Endothelial cell (in vitro differentiated cells): Measurements from ENCODE around the gene TUBGCP3. TPM values are rescaled to one million over a fixed set of nuclear protein-coding genes. Genes with fewer than 3 reads are reported as not detected.

ENCODE experiments used
- DNase-seq: peaks from one replicate; pipeline ENCODE4 v3.0.0; 2021; ENCODE audit warnings: low spot score
- H3K27ac Mint-ChIP-seq: one replicate; pipeline ENCODE4 v1.8.0; 2021; ENCODE audit warnings: mixed read lengths, inconsistent platforms; ENCODE audit not compliant: unreplicated experiment
- H3K27me3 Mint-ChIP-seq: one replicate; pipeline ENCODE4 v1.8.0; 2021; ENCODE audit warnings: mild to moderate bottlenecking, moderate library complexity, mixed read lengths, inconsistent platforms; ENCODE audit not compliant: unreplicated experiment
- H3K36me3 Mint-ChIP-seq: one replicate; pipeline ENCODE4 v1.8.0; 2021; ENCODE audit warnings: mild to moderate bottlenecking, low read depth, mixed read lengths, inconsistent platforms; ENCODE audit not compliant: unreplicated experiment
- H3K4me1 Mint-ChIP-seq: one replicate; pipeline ENCODE4 v1.8.0; 2021; ENCODE audit warnings: mild to moderate bottlenecking, mixed read lengths, inconsistent platforms; ENCODE audit not compliant: unreplicated experiment
- H3K4me3 Mint-ChIP-seq: one replicate; pipeline ENCODE4 v1.8.0; 2021; ENCODE audit warnings: mild to moderate bottlenecking, mixed read lengths, inconsistent platforms; ENCODE audit not compliant: unreplicated experiment
- H3K9me3 Mint-ChIP-seq: one replicate; pipeline ENCODE4 v1.8.0; 2021; ENCODE audit warnings: mixed read lengths, inconsistent platforms; ENCODE audit not compliant: unreplicated experiment
- total RNA-seq: library from RNA; stranded (reverse); fragmentation: NEBNext Ultra II Directional; extraction: Animal tissue kit (Norgen Biotek cat#: 25700); gene quantifications from one replicate; pipeline ENCODE4 v1.2.1, GENCODE V29; 2021; ENCODE audit not compliant: unreplicated experiment
- TF ChIP-seq, protein P1 (sequence below): fragments of 200-600 bp; sonication (generic); IDR thresholded peaks from one replicate; pipeline ENCODE4 v1.5.0; 2021; ENCODE audit warnings: antibody characterized with exemption; ENCODE audit not compliant: unreplicated experiment

The TUBGCP3 gene
- total RNA-seq, 1 donor from 2014 or later = 26.8 TPM

DNA sequence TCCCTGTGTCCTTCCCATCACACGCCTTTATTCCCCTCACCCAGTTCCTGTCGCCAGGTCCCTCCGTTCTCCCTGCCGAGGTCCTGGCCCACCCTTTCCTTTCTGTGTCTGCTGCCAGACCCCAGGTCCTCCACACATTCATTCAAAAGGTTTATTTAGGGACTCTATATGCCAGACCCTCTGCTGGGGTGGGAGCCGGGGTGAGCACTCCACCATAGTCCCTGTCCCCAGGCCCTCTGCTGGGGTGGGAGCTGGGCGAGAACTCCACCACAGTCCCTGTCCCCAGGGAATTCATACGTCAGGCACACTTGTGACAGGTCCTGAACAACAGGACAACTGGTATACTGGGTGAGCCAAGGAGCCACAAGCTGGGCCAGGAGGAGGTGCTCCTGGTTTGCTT, 34.4 kb upstream of the TUBGCP3 start:
- no peak overlapping the region for H3K4me3 Mint-ChIP-seq
- DNase-seq = no peak
- no peaks in the 10 kb centered on the region for H3K9me3 Mint-ChIP-seq
- peaks cover 2% of the 10 kb centered on the region for H3K4me1 Mint-ChIP-seq
- H3K27ac Mint-ChIP-seq = no peak overlapping the region
- H3K27me3 Mint-ChIP-seq = peaks cover 10% of the 10 kb centered on the region
- no peaks in the 10 kb centered on the region for H3K36me3 Mint-ChIP-seq
- TF ChIP-seq, protein P1, sequence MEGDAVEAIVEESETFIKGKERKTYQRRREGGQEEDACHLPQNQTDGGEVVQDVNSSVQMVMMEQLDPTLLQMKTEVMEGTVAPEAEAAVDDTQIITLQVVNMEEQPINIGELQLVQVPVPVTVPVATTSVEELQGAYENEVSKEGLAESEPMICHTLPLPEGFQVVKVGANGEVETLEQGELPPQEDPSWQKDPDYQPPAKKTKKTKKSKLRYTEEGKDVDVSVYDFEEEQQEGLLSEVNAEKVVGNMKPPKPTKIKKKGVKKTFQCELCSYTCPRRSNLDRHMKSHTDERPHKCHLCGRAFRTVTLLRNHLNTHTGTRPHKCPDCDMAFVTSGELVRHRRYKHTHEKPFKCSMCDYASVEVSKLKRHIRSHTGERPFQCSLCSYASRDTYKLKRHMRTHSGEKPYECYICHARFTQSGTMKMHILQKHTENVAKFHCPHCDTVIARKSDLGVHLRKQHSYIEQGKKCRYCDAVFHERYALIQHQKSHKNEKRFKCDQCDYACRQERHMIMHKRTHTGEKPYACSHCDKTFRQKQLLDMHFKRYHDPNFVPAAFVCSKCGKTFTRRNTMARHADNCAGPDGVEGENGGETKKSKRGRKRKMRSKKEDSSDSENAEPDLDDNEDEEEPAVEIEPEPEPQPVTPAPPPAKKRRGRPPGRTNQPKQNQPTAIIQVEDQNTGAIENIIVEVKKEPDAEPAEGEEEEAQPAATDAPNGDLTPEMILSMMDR = no peak

DNA sequence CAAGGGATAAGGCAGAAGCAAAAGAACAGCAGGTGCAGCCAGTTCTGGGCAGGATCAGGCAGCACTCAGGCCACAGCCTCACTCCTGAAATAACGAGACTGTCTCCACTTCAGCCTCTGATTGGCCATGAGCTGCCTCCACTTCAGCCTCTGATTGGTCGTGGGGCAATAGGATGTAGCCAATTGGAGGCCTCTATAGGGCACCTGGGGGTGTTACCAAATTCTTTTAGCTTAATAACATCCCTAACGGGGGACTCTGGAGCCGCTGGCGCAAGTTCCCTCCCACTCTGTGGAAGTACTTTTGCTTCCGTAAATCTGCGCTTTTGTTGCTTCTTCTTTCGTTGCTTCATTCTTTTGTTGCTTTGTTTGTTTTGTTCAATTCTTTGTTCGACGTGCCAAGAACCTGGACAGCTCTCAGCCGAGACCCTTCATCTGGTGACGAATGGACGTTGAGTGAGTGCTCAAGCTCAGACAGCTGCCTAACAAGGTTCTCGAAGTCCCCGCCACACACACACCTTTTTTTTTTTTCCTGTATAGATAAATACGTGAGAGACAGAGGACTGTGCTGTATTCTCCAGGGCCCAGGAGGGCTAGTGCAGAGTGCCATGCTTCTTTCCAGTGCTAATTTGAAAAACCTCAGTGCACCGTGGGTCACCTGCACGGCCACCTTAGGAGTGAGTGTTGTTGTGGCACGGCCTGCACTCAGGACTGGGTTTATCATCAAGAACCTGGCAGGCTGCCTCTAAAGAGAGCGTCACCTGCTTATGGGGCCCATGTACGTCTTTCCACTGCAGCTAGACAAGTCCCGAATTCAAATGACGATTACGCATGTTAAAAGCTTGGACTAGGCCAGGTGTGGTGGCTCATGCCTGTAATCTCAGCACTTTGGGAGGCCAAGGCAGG, 32.0 kb upstream of the TUBGCP3 start:
- DNase-seq = peak; percentile 31
- Mint-ChIP-seq H3K4me1 (peaks cover 2% of the 10 kb centered on the region), H3K4me3 (no peak overlapping the region), H3K36me3 (no peaks in the 10 kb centered on the region), H3K27me3 (peaks cover 9% of the 10 kb centered on the region), H3K27ac (no peak overlapping the region), H3K9me3 (no peaks in the 10 kb centered on the region)
- TF ChIP-seq, protein P1 = no peak

DNA sequence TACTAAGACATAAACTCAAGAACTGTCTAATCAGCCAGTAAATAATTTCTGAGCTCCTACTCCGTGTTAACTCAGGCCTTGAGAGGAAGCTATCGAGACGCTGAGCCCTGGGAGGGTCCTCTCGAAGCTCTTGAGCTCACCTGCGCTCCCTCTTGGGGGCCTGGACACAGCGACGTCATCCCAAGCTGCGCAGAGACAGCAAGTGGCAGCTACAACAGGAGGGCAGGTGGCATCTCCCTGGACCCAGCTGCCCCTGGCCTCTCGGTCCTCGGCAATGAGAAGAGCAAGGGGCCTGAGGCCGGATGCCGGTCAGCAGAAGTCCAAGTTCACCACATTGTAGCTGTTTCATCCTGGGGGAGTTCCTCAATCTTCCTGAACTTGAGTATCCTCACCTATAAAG, 30.5 kb upstream of the TUBGCP3 start:
- Mint-ChIP-seq H3K27ac (no peak overlapping the region), H3K4me1 (peaks cover 5% of the 10 kb centered on the region), H3K4me3 (no peak overlapping the region), H3K27me3 (peaks cover 5% of the 10 kb centered on the region), H3K36me3 (no peaks in the 10 kb centered on the region), H3K9me3 (no peaks in the 10 kb centered on the region)
- DNase-seq = no peak
- TF ChIP-seq, protein P1 = no peak

DNA sequence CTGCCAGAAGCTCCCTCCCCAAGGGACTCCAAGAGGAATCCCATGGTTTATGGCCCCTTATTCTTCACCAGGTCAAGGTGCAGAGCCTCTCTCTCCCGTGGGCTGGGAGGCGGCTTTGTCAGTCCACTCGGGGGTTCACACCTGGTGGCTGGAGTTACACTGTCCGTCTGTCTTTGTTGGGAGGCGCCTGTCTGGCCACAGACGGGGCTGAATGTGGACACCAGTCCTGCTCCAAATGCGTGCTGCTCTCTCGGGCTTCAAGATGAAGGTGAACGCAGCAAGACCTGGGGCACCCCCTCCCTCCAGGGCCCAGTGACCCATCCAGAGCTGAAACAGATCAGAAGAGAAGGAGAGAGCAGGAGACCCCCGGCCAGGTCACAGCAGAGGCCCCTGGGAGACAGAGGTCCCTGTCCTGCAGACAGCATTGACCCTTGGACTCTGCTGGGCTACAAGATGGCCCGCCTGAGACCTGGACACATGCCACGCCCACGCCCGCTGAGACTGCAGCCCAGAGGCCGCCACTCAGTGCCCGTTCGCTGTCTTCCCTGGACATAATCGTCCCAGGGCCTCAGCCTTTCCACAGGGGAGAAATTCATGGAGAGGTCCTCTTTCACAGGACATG, 29.9 kb upstream of the TUBGCP3 start:
- Mint-ChIP-seq H3K27ac (no peak overlapping the region), H3K36me3 (no peaks in the 10 kb centered on the region), H3K9me3 (no peaks in the 10 kb centered on the region), H3K4me1 (peaks cover 5% of the 10 kb centered on the region), H3K27me3 (peaks cover 5% of the 10 kb centered on the region), H3K4me3 (no peak overlapping the region)
- DNase-seq = no peak
- TF ChIP-seq, protein P1 = no peak
